HG03095 (cell line): ENCODE measurements around the gene F2R.
"Not testable (repeated sequence)": the region's sequence is repeated elsewhere in the genome, so short reads cannot be mapped to it uniquely, and the experiment has no call there.

ENCODE experiments used
- ATAC-seq: cut with Tn5 transposase; IDR thresholded peaks from one replicate; pipeline ENCODE4 v1.9.1; 2021; ENCODE audit warnings: moderate library complexity; ENCODE audit not compliant: unreplicated experiment

F2R gene

DNA sequence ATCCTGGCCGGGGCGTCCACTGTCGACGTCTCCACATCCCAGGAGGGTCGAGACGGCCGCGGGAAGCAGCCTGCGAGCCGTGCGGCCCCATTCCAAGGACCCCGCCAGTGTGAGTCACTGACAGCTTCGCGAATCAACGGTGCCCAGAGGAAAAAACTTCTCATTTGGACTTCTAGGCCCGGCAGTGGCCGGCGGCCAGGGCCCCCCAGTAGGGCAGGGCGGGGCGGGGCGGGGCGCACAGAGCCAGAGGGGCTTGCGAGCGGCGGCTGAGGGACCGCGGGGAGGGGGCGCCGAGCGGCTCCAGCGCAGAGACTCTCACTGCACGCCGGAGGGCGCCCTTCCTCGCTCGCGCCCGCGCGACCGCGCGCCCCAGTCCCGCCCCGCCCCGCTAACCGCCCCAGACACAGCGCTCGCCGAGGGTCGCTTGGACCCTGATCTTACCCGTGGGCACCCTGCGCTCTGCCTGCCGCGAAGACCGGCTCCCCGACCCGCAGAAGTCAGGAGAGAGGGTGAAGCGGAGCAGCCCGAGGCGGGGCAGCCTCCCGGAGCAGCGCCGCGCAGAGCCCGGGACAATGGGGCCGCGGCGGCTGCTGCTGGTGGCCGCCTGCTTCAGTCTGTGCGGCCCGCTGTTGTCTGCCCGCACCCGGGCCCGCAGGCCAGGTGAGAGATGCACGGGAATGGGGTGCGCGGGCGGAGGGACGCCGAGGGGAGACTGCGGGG is at the start of gene F2R:
Gene F2R (plus strand): TSS at position 391 of the 720 bp plus-strand sequence. CDS start 182 bp downstream, at position 573.
- ATAC-seq: peak; percentile 58

DNA sequence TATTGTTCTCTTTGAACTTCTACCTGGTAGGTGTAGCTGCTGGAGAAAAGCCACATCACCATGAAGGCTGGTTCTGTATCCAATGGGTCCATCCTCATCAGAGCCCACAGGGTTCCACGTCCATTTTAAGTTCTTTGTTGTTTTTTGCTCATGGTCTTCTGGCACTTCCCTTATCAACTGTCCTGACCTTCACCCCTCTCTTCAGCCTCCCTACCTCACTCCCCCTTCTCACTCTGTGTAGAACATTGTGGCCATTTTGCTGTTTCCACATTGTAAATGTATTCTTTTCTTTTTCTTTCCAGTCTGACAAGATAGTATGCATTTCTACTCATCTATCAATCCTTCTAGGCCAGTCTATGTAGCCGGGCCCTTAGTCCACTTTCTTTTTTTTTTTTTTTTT is 48.4 kb upstream of the F2R start:
- ATAC-seq: no peak

DNA sequence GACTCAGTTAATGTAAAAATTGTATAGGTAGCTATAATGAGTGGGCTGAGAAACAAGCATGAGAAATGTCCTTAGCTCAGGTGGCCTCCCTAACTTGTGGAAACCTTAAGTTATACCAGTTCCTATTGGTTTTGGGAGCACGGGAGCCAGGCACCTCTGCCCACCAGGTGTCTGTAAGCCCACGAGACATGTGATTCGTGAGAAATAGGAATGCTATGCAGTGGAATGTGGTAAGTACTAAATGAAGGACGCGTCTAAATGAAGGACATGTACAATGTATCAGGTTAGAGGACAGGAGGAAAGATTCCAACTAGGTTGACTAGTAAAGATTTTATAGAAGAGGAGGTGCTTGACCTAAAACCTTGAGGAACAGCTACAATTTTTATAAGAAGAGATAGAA is 46.7 kb upstream of the F2R start:
- ATAC-seq: no peak

DNA sequence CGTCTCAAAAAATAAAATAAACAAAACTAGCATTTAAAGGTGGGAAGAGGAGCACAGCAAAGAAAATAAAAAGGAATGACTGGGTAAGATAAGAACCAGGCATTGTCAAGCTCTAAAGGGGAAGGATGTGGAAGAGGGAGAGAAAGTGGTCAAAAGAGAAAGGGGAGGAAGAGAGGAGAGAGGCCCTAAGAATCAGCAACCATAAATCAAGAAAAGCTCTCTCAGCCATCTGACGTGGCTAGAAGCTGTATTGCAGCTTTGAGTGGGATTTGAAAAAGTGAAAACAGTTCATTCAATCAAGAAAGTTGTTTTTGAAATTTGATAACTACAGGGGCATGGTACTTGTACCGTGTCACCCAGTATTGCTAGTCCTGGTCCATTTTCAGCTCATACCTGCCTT is 45.4 kb upstream of the F2R start:
- ATAC-seq: no peak

DNA sequence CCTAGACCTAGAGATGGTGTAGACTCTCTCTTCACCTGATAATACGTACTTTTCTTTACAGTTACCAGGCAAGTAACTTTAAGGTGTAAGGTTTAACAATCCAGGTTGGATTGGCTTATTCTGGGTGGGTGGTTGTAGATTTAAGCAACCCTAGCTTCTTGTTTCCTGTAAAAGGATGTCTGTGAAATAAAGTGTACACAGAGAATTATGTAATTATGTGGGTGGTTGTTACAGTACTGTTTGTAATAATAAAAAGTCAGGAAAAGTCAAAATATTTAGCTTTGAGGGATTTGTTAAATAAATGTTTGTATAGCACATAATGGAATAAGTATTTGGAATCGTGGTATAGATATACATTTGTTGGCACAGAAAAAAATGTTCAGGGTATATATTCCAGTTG is 43.7 kb upstream of the F2R start:
- ATAC-seq: no peak

DNA sequence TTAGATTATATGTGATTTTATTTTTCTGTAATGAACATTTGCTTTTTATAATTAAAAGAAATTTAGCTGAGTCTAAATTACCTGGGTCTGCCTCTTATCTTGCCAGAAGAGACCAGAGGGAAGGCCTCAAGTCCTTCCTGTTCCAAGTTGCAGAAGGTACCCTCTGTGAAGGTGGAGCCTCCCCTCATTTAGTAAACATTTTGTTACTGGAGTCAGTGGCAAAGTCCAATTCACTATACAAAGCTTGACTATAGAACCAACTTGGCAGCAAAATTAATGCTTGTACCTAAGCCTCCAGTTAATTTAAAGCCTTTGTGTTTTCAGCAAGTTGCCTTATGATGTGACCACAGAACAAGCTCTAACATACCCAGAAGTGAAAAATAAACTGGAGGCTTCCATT is 42.8 kb upstream of the F2R start:
- no peak for ATAC-seq

DNA sequence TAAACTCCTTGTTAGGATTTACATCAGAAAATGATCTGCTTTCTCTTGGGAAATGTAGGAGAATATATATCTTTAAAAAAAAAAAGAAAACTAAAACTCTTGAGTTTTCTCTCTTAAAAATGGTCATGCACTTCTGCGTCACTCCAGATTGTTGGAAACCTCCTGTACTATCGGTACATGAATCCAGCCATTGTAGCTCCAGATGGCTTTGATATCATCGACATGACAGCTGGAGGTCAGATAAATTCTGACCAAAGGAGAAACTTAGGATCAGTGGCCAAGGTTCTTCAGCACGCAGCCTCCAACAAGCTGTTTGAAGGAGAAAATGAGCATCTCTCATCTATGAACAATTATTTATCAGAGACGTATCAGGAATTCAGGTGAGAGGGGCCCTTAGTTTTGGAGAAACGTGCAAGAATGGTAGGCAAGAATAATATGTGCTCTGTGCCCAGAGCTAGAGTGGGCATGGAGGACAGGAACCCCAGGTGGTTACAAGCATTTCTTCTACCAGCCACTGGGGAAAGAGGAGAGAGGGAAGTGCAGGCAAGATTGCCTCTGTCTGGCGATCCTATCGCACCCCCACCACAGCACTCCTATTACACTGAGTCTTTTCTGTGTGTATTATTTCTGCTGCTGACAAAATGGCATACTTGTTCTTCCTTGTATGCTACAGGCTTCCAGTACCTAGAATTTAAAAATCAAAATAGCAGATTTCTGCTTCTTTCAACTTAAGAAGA is 41.4 kb upstream of the F2R start:
- no peak for ATAC-seq

DNA sequence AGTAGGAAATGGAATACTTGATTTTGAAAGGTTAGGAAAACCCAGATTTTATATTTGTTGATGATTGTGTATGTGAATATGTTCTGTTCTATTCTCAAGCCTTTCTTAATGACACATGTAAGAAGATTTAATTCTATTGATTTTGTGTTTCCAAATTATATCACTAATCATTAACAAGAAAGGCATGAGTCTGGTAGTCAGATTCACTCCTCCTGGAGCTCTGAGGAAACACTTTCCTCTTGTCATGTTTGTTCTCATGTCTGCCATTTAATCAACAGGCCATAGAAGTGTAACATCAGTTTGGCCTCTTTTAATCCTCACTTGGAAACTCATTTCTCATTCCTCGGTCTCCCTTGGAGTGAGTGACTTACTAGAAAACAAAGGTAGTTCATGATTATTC is 40.6 kb upstream of the F2R start:
- no peak for ATAC-seq

DNA sequence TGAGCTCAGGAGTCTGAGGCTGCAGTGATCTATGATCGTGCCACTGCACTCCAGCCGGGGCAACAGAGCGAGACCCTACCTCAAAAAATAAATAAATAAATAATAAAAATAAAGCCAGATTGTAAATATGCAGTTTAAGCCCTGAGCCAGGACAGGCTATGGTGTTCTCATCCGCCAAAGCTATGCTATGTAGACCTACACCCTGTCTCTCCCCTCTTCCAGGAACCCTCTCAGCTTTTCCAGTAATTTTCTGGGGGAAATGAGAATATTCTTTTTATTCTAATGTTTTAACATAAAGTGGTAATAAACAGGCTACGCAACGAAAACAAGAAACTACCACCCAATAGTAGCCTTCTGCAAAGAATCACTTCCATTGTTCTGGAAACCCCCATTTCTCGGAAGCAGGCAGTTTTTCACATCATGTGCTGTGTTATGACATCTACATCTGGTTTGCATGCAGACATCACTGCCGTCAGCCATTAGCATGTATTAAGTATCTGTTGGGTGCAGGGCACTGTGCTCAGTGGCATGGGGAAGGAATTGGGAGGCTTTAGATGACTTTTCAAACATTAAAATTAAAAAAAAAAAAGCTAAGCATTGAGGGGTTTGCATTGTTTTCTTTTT is 38.0 kb upstream of the F2R start:
- ATAC-seq: no peak

DNA sequence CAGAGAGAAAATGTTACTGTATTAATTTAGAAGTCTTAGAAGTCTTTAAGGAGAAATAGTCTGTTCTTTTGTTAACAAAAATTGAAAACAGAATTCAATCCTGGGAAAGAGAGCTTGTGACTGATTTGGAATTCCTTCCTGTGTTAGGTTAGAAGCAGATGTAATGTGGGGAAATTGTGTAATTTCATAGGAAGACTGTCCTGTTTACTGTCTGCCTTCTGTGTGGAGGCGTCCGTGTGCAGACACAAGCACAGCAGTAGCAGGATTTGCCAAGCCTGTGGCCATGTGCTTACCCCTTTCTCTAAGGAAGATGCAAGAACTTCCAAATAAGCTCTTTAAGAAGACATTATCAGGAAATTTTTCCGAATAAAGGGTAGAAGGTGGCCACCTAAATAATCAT is 36.7 kb upstream of the F2R start:
- ATAC-seq: no peak

DNA sequence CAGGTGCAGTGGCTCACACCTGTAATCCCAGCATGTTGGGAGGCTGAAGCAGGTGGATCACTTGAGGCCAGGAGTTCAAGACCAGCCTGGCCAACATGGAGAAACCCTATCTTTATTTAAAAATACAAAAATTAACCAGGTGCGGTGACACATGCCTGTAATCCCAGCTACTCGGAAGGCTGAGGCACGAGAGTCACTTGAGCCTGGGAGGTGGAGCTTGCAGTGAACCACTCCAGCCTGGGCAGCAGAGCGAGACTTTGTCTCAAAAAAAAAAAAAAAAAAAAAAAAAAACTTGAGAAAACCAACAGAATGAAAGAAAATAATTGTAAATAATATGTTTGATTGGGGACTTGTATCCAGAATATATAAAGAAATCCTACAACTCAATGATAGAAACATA is 35.1 kb upstream of the F2R start:
- ATAC-seq: not testable (repeated sequence)

DNA sequence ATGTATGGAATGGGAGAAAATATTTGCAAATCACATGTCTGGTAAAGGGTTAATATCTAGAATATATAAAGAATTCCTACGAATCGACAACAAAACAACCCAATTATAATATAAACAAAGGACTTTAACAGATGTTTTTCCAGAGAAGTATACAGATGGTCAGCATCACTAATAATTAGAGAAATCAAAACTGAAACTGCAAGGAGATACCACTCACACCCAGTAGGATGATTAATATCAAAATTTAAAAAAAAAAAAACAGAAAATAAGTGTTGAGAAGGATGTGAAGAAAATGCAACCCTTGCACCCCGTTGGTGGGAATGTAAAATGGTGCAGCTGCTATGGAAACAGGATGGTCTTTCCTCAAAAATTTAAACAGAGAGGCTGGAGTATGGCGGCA is 34.6 kb upstream of the F2R start:
- ATAC-seq: no peak

DNA sequence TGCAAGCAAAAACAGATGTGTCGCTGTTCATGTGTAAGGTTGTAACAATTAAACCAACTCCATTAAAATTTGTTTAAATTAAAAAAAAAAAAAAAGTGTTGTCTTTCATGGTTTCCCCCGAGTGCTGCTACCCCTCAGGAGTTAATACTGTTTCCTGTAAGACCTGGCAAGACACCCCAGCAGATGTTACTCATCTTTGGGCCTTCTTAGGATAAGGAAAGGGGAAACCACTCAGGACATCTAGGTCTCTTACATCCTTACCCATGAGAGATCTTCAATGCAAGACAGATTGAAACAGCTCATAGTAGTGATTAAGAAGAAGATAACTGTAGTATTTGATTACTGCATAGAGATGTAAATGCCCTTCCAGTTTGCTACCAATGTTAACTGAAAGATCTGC is 33.5 kb upstream of the F2R start:
- ATAC-seq: no peak

DNA sequence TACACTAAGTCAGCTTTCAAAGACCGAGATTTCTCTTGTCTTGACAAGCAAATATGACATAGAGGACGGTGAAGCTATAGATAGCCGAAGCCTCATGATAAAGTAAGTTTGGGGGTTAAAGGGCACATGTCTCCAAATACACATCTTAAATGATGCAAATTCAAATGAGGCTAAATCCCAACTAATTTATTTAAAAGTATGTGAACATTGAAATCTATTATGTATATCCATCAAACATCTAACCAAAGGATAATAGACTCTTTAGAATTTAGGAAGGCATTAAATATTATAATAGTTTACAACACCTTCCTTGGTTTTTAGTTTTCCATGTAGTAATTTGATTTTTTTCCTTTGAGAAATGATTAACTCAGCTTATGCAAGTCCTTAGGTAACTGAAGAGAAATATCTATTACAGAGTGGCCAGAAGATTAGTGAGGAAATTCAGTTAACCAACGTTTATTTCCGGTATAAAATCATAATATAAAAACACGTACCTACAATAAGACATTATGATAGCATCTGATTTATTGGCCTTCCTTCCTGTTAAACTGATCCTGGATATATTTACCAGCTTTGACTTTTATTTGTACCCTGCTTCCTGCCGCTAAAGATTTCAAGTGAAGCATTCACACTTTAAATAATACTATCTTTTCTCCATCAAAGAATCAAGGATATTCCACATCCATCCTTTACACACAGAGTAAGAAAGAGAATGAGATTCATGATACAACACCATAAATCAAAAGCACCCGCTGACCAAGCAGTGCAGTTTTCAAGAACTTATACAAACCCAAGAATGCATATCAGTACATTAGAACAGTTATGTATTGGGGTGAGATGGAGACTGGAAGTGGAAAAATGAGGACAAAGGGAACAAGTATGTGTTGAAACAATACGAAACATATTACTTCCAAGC is 31.9 kb upstream of the F2R start:
- ATAC-seq: no peak

DNA sequence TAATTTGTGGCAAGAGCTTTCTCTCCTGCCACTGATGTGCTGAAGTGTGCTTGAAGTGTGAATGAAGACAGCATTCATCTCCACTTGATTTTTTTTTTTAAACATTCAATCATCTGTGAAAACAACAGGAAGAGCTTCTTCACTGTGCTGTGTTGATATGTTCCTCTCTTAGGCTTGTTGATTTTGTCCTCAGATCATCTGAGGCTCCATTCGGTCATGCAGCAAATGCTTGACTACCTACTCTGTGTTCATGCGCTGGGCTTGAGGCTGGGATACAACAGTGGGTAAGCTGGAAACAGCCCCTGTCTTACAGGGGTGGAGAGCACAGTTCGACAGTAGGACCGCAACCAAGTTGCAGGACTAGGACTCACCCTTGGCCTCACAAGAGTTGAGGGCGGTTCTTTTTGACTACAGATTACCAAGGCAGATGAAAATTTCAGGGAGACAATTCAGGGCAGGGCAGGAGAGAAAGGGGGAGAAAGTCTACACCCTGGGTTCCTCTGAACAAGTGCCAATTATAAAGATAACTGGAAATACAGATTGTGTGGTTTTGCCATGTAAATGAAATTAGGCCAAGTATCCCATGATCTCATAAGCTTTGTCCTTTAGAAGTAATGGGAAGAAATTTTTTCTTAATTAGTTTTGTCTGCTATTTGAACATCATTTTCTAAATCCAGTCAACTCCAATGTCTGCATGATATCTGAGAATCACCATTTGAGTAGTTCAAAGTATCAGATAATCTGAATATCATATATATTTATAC is 31.0 kb upstream of the F2R start:
- no peak for ATAC-seq

DNA sequence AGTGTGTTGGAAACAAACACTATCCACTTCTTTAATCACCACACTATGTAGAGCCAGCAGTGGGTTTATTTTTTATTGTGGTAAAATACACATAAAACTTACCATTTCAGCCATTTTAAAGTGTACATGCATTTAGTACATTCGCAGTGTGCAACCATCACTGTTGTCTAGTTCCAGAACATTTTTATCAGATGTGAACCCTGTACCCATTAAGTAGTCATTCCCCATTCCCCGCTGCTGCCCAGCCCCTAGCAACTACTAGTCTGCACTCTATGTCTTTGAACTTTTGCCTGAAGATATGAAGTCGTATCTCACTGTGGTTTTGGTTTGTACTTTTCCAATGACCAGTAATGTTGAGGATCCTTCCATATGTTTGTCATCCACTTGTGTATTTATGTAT is 30.2 kb upstream of the F2R start:
- ATAC-seq: no peak

DNA sequence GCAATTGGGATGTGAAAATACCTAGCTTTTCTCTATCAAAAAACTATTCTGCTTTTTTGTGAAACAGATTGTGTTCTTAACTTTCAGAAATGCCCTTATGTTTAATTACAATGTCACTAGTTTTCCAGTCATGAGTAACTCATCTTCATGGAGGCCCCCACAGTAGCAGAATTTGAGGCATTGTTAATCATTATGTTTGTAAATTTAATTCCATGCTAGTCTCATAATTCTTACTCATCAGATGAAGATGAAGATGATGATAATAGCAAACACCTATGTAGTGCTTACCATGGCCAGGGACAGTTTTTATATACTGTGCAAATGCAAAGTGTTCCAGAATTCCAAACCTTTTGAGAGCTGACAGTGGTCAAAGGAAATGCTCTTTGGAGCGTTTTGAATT is 27.7 kb upstream of the F2R start:
- ATAC-seq: no peak

DNA sequence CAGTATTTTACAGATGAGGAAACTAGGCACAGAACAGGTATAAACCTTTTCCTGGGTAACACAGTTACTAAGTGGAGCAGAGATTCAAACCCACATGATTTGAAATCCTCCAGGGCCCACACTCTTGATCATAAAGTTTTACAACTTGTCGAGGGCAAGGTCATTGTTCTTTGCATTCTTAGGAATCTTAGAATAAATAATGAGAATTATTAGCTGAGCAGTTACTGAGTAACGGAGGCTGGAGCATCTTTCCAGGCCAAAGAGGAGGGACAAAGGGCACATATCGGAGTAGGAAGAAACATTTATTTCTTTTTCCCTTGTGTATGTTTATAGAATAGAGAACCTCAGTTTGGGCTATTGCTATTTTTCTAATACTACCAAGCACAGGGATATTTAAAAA is 27.1 kb upstream of the F2R start:
- no peak for ATAC-seq

DNA sequence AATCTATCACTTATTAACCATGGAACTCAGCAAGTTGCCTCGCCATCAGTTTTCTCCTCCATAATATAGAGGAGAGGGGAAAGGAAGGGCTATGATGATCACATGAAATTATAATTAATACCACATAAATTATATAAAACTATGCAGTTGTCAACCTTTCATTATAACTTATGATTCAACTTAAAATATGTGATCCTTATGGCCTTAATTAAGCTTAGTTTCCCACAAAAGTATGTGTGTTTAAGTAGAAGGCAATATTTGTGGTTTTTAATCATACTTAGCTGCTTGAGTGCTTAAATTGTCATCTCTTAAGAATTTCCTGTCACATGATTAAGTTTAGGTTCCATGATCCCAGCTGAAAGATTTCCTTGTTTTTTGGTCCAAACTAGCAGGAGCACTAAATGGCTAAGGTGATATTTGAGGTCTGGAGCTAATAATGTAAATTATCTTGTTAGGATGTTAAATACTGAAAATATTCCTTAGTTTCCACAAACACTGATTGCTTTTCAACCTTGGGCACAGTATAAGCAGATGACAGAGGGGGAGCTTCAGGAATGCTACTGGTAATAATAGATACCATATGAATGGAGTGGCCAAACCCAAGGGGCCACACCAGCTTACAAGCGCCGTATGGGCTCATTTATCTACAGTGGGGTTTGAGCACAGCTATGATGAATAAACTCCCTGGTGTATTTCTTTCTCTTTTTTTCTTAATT is 26.4 kb upstream of the F2R start:
- ATAC-seq: no peak
